BLaER1 (cell line): ENCODE measurements around the gene FIGLA.

Experiments
- H3K27ac ChIP-seq: shearing (Covaris generic); formaldehyde crosslinking; 2 replicates; pipeline ENCODE4 v1.8.1; 2022
- H3K27me3 ChIP-seq: shearing (Covaris generic); formaldehyde crosslinking; 2 replicates; pipeline ENCODE4 v1.8.1; 2022
- H3K36me3 ChIP-seq: shearing (Covaris generic); formaldehyde crosslinking; 2 replicates; pipeline ENCODE4 v1.8.1; 2022
- H3K4me1 ChIP-seq: shearing (Covaris generic); formaldehyde crosslinking; 2 replicates; pipeline ENCODE4 v1.8.1; 2022
- H3K4me2 ChIP-seq: shearing (Covaris generic); formaldehyde crosslinking; 2 replicates; pipeline ENCODE4 v1.8.1; 2022
- H3K4me3 ChIP-seq: shearing (Covaris generic); formaldehyde crosslinking; 2 replicates; pipeline ENCODE4 v1.8.1; 2022
- H3K9ac ChIP-seq: shearing (Covaris generic); formaldehyde crosslinking; 2 replicates; pipeline ENCODE4 v1.8.1; 2022
- H3K9me3 ChIP-seq: shearing (Covaris generic); formaldehyde crosslinking; 2 replicates; pipeline ENCODE4 v1.8.1; 2022
- H4K20me1 ChIP-seq: shearing (Covaris generic); formaldehyde crosslinking; 2 replicates; pipeline ENCODE4 v1.8.1; 2022
- Cebpa-rat ChIP-seq: shearing (Covaris generic); IDR thresholded peaks from 2 replicates; pipeline ENCODE4 v1.8.1; 2022

FIGLA gene

DNA sequence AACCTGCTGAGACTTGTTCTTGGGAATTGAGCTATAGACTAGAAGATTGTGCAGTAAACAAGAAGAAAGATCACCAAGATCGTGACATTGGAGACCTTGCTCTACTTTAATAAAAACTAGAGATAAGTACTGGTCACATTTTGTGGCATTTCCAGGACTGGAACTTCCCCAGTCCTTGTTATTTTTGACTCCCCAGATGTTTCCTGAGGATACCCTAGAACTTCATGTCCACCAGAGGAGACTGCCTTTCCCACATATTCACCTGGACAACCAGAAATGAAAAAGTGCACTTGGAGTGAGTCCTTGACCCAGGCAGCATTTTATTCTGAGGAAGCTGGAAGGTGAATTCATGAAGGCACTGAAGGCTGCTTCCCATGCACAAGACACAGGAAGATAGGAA lies 39.5 kb upstream of the FIGLA start:
- TF ChIP-seq Cebpa-rat: no peak
- Histone ChIP-seq H3K27me3 (no peaks in the 10 kb centered on the region), H4K20me1 (no peaks in the 10 kb centered on the region), H3K36me3 (no peaks in the 10 kb centered on the region), H3K4me1 (peaks cover 34% of the 10 kb centered on the region), H3K4me2 (peak overlapping the region; percentile 32; the same call in 1 of the 2 replicates), H3K9ac (no peak overlapping the region), H3K27ac (no peak overlapping the region), H3K9me3 (no peaks in the 10 kb centered on the region), H3K4me3 (no peak overlapping the region)

DNA sequence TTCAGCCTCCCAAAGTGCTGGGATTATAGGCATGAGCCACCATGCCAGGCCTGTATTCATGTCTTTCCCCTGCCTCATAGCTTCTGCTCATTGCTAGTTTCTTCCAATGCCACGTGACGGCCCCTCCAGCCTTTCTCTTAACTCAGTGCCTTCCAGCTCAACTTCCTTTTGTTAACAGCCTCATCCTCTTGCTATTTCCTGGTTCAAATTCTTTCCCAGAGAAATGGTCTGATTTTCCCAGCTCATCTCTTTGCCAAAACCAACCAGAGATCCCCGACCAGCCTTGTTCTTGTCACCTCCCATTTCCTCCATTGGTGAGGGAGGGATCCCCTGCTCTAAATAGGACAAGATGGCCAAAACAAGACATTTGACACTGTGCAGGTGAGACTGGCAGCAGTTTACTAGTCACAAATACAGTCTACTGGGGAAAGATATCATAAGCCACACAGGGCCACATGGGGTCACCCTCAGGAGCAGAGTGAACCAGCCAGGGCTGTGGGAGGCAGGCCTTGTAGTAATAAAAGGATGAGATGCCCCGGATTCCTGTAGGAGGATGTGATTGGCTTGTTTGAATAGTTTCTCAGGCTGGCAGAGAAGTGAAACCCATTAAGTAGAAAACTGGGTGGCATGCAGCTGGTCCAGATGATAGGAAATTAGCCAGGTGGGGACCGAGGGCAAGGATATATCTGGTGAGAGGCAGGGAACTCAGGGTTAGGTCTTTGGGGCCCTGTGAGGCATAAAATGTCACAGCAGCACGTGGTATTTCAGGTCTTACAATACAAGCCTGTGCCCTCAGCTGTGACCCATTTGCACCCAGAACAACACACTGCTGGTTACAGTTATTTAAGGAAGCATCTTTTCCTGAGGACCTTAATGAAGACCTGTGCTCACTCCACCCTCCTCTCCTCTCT lies 38.7 kb upstream of the FIGLA start:
- no peaks in the 10 kb centered on the region for H3K27me3 ChIP-seq
- H3K4me1 ChIP-seq: peaks cover 28% of the 10 kb centered on the region

DNA sequence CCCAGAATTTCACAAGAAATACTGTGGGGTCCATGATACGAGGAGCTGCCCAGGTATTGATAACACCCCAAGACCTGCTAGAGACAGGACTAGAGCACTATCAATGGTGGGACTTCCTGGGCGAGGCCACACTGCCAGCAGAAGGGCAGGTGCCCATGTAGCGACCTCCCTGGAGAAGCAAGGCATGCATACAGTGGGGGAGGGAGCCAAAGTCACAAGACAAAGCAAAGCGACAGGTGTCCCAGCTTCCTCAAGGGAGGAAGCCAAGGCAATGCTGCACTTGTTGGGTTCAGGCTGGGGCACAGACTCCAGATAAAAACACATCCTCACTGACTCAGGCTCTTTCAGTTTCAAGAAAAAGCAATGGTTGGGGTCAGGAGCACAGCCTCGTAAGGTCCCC lies 37.7 kb upstream of the FIGLA start:
- TF ChIP-seq Cebpa-rat: no peak
- H3K4me2 ChIP-seq: no peak overlapping the region
- no peaks in the 10 kb centered on the region for H4K20me1 ChIP-seq
- H3K27me3 ChIP-seq: no peaks in the 10 kb centered on the region
- no peak overlapping the region for H3K9ac ChIP-seq
- H3K4me1 ChIP-seq: peaks cover 28% of the 10 kb centered on the region
- no peak overlapping the region for H3K27ac ChIP-seq
- no peak overlapping the region for H3K4me3 ChIP-seq
- H3K36me3 ChIP-seq: no peaks in the 10 kb centered on the region
- no peaks in the 10 kb centered on the region for H3K9me3 ChIP-seq

More for the DNA sequence above, 38.7 kb upstream of the FIGLA start:
- Histone ChIP-seq H4K20me1 (no peaks in the 10 kb centered on the region), H3K27ac (no peak overlapping the region), H3K9me3 (no peaks in the 10 kb centered on the region), H3K4me2 (peak overlapping the region; percentile 32; the same call in 1 of the 2 replicates), H3K4me3 (no peak overlapping the region), H3K9ac (no peak overlapping the region), H3K36me3 (no peaks in the 10 kb centered on the region)
- TF ChIP-seq Cebpa-rat: no peak

DNA sequence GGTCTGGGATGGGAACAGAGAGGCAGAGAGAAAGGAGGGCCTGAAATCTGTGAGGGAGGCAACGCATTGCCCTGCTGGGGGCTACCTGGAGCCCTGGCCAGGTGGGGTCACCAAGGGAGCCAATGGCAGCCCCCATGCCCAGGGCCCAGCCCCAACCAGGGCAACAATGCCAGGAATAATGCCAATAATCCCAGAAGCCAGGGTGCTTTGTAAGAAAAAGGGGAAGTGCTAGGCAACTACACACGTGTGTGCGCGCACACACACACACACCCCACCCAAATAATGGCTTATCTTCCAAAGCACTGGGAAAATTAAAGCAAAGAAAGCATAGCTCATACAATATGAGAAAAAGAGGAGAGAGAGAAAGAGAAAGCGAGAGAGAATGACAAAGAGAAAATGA lies 36.9 kb upstream of the FIGLA start:
- Histone ChIP-seq H4K20me1 (no peaks in the 10 kb centered on the region), H3K4me3 (no peak overlapping the region), H3K27ac (no peak overlapping the region), H3K27me3 (no peaks in the 10 kb centered on the region), H3K9me3 (no peaks in the 10 kb centered on the region), H3K4me1 (peaks cover 28% of the 10 kb centered on the region), H3K36me3 (no peaks in the 10 kb centered on the region), H3K9ac (no peak overlapping the region), H3K4me2 (no peak overlapping the region)
- no peak for TF ChIP-seq Cebpa-rat

DNA sequence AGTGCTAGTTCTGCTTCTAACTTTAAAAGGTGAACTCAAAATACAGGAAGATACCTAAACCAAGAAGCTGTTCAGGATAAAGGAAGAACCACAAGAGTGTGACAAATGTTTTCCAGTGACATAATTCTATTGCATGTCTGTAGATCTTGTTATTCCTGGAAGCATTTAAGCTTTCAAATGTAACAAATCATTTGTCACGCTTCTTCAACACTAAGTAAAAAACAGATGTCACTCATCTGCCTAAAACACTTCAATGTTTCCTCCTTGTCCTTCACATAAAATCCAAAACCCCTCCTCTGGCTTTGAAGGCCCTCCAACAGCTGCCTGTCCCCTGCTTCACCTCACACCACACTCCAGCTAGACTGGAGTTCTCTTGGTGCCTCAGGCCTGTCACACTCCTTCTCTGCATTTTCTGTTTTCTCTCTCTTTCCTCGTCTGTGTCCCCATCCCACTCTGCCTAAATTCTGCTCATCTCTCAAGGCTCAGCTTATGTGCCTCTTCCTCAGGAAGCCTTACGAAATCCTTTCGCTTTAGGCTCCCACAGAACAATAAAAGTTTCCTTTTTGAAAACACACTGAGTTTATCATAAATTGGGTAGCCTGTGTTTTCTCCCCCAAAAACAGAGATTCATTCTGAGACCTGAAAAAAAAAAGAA lies 36.4 kb upstream of the FIGLA start:
- Histone ChIP-seq H3K36me3 (no peaks in the 10 kb centered on the region), H3K27me3 (no peaks in the 10 kb centered on the region)

DNA sequence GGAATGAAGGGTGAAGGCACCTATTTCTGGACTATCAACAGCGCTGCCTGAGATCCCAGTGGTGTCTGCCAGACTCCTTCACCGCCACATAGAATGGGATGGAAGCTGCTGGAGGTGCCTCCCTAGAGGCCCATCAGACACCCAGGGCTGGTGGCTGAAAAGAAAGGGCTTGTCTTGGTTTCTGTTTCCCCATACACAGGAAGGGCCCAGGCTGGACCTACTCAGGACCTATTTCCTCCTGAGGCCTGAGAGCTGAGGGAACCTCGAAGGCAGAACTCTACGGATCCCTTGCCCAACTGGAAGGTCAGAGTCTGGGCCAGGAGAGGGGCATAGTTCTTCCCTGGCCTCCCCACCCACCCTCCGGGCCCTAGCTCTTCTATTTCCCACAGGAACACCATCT lies 32.8 kb upstream of the FIGLA start:
- no peak overlapping the region for H3K27ac ChIP-seq
- peaks cover 4% of the 10 kb centered on the region; the same call in 1 of the 2 replicates for H3K4me1 ChIP-seq
- H4K20me1 ChIP-seq: no peaks in the 10 kb centered on the region
- no peaks in the 10 kb centered on the region for H3K36me3 ChIP-seq
- H3K9ac ChIP-seq: no peak overlapping the region
- H3K4me3 ChIP-seq: no peak overlapping the region
- no peak overlapping the region for H3K4me2 ChIP-seq
- H3K27me3 ChIP-seq: no peaks in the 10 kb centered on the region
- H3K9me3 ChIP-seq: no peaks in the 10 kb centered on the region
- no peak for TF ChIP-seq Cebpa-rat

More for the DNA sequence above, 36.4 kb upstream of the FIGLA start:
- Histone ChIP-seq H4K20me1 (no peaks in the 10 kb centered on the region), H3K27ac (no peak overlapping the region), H3K4me3 (no peak overlapping the region), H3K4me1 (peaks cover 24% of the 10 kb centered on the region), H3K4me2 (no peak overlapping the region), H3K9me3 (no peaks in the 10 kb centered on the region), H3K9ac (no peak overlapping the region)
- no peak for TF ChIP-seq Cebpa-rat

DNA sequence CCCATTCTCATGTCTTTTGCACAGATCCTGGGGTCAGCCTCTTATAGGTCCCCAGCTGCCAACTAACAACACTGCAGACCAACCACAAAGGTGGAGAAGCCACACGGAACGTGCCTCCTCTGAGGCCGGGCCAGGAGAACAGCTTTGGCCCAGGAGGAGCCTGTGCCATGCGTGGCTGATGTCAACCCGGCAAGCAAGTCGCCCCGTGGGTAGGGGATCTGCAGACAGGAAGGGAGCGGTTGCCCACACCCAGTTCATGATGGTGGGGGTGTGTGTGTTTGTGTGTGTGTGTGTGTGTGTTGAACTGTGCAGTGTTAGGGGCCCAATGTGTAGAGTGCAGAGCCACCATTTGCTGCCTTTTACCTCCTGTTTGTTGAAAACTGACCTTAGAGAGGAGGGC lies 32.4 kb upstream of the FIGLA start:
- no peak overlapping the region for H3K9ac ChIP-seq
- no peak overlapping the region for H3K27ac ChIP-seq
- H3K9me3 ChIP-seq: no peaks in the 10 kb centered on the region
- H3K4me2 ChIP-seq: no peak overlapping the region
- H3K4me1 ChIP-seq: no peaks in the 10 kb centered on the region
- no peak overlapping the region for H3K4me3 ChIP-seq
- H4K20me1 ChIP-seq: no peaks in the 10 kb centered on the region
- TF ChIP-seq Cebpa-rat: no peak
- H3K36me3 ChIP-seq: no peaks in the 10 kb centered on the region
- no peaks in the 10 kb centered on the region for H3K27me3 ChIP-seq

DNA sequence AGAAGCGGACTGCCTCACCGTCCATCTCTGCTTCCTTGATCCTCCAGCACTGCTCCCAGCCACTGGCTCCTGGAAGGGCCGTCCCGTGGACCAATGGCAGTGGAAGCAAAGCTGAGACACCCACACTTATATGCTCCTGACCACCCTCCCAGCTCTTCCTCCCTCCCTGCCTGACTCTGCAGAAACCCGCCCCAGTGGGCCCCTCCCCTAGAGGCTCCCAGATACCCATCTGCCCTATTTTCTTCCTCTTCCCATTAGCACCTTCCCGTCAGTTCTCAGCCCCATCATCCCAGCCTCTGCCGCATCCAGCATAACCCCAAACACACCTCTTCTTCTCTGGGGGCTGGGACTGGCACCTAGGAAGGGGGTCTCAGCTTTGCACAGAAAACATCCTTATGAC lies 30.1 kb upstream of the FIGLA start, which contains the start of gene CLEC4F:
Gene CLEC4F, minus strand, starts transcription at position 101 of the 400 bp plus-strand sequence. Its CDS starts 76 bp downstream, at position 25.
- Histone ChIP-seq H3K27me3 (no peaks in the 10 kb centered on the region), H3K9ac (no peak within 1 kb of the TSS), H3K27ac (no peak within 1 kb of the TSS), H3K4me1 (no peaks in the 10 kb centered on the region), H3K9me3 (no peaks in the 10 kb centered on the region), H3K4me3 (no peak within 1 kb of the TSS), H3K36me3 (no peaks in the 10 kb centered on the region), H3K4me2 (no peak within 1 kb of the TSS), H4K20me1 (no peaks in the 10 kb centered on the region)
- TF ChIP-seq Cebpa-rat: no peak

DNA sequence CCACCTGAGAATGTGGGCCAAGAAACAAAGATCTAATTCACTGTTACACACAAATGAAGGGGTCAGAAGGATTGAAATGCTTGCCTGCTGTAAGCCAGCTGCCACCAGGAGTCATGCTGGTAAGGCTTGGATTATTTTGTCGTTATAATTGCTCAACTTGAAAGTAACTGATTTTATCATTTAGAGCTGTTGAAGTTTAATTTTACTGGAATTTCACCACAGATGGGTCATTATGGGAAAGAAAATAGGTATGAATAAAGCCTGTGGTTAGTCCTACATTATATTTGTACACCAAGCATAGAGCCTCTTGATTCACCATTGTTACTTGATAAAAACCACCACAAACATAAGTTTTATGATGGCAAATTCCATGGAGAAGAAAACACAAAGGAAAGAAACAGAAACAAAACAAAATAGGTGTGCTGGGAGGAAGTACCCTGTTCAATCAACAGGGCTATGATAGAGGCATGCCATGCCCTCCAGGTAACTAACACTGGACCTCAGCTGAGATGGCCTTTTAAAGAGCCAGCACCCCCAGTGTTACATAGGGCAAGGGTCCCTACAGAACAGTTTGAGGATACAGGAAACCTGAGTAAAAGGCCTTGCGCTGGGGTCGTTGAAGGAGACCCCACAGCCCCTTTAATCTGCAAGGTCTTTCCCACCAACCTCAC lies 27.0 kb upstream of the FIGLA start:
- Histone ChIP-seq H3K4me3 (no peak overlapping the region), H3K27me3 (no peaks in the 10 kb centered on the region)
- TF ChIP-seq Cebpa-rat: no peak

More for the DNA sequence above, 27.0 kb upstream of the FIGLA start:
- no peaks in the 10 kb centered on the region for H3K4me1 ChIP-seq
- no peak overlapping the region for H3K4me2 ChIP-seq
- H3K9ac ChIP-seq: no peak overlapping the region
- H3K36me3 ChIP-seq: no peaks in the 10 kb centered on the region
- H3K9me3 ChIP-seq: no peaks in the 10 kb centered on the region
- H3K27ac ChIP-seq: no peak overlapping the region
- H4K20me1 ChIP-seq: no peaks in the 10 kb centered on the region
